ENCODE results near the gene ZNF160. TPM values are rescaled to one million over a fixed set of nuclear protein-coding genes. Genes with fewer than 3 reads are reported as not detected.

Gene ZNF160
- total and polyA plus RNA-seq, 9 of the 15 experiments (the other 6 are each of a cell fraction or from before 2014, with no cell fraction given) = 3.6 to 22.1 (median 11.8) TPM

DNA sequence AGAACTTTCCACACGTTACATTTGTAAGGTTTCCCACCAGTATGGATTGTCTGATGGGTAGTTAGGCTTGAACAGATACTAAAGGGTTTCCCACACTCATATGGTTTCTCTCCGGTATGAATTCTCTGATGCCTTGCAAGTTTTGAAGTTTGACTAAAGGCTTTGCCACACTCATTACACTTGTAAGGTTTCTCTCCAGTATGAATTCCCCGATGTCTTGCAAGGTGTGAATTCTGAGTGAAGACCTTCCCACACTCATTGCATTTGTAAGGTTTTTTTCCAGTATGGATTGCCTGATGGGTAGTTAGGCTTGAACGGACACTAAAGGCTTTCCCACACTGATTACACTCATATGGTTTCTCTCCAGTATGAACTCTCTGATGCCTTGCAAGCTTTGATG, 37.1 kb upstream of the ZNF160 start (continued):
- TF ChIP-seq, protein P1, sequence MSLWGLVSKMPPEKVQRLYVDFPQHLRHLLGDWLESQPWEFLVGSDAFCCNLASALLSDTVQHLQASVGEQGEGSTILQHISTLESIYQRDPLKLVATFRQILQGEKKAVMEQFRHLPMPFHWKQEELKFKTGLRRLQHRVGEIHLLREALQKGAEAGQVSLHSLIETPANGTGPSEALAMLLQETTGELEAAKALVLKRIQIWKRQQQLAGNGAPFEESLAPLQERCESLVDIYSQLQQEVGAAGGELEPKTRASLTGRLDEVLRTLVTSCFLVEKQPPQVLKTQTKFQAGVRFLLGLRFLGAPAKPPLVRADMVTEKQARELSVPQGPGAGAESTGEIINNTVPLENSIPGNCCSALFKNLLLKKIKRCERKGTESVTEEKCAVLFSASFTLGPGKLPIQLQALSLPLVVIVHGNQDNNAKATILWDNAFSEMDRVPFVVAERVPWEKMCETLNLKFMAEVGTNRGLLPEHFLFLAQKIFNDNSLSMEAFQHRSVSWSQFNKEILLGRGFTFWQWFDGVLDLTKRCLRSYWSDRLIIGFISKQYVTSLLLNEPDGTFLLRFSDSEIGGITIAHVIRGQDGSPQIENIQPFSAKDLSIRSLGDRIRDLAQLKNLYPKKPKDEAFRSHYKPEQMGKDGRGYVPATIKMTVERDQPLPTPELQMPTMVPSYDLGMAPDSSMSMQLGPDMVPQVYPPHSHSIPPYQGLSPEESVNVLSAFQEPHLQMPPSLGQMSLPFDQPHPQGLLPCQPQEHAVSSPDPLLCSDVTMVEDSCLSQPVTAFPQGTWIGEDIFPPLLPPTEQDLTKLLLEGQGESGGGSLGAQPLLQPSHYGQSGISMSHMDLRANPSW (CRISPR knock-in tag; IDR thresholded peaks at IDR 0.05) = no peak
- TF ChIP-seq KDM5B (IDR thresholded peaks at IDR 0.05; ENCODE audit: insufficient replicate concordance, low read depth, low read length) = no peak
- TF ChIP-seq, protein P2, sequence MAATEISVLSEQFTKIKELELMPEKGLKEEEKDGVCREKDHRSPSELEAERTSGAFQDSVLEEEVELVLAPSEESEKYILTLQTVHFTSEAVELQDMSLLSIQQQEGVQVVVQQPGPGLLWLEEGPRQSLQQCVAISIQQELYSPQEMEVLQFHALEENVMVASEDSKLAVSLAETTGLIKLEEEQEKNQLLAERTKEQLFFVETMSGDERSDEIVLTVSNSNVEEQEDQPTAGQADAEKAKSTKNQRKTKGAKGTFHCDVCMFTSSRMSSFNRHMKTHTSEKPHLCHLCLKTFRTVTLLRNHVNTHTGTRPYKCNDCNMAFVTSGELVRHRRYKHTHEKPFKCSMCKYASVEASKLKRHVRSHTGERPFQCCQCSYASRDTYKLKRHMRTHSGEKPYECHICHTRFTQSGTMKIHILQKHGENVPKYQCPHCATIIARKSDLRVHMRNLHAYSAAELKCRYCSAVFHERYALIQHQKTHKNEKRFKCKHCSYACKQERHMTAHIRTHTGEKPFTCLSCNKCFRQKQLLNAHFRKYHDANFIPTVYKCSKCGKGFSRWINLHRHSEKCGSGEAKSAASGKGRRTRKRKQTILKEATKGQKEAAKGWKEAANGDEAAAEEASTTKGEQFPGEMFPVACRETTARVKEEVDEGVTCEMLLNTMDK (IDR thresholded peaks at IDR 0.05; ENCODE audit: borderline replicate concordance, insufficient read depth, low read depth, low read length, poor library complexity, severe bottlenecking) = no peak
- TF ChIP-seq SOX6 (IDR thresholded peaks at IDR 0.05) = peak; percentile 70
- no peak for TF ChIP-seq RFX5 (IDR thresholded peaks at IDR 0.05; ENCODE audit: low read depth, low read length)
- no peak for TF ChIP-seq ARNT (IDR thresholded peaks at IDR 0.05)
- peak; percentile 97 for TF ChIP-seq ZNF75A (CRISPR knock-in tag; IDR thresholded peaks at IDR 0.05)
- no peak for TF ChIP-seq BMI1 (IDR thresholded peaks at IDR 0.05; ENCODE audit: low read length)
- no peak for TF ChIP-seq CREBBP (IDR thresholded peaks at IDR 0.05; ENCODE audit: low read depth, low read length)
- TF ChIP-seq MAFF (IDR thresholded peaks at IDR 0.05; ENCODE audit: low read length) = no peak
- TF ChIP-seq ZNF212 (CRISPR knock-in tag; IDR thresholded peaks at IDR 0.05) = no peak
- TF ChIP-seq, protein P3, sequence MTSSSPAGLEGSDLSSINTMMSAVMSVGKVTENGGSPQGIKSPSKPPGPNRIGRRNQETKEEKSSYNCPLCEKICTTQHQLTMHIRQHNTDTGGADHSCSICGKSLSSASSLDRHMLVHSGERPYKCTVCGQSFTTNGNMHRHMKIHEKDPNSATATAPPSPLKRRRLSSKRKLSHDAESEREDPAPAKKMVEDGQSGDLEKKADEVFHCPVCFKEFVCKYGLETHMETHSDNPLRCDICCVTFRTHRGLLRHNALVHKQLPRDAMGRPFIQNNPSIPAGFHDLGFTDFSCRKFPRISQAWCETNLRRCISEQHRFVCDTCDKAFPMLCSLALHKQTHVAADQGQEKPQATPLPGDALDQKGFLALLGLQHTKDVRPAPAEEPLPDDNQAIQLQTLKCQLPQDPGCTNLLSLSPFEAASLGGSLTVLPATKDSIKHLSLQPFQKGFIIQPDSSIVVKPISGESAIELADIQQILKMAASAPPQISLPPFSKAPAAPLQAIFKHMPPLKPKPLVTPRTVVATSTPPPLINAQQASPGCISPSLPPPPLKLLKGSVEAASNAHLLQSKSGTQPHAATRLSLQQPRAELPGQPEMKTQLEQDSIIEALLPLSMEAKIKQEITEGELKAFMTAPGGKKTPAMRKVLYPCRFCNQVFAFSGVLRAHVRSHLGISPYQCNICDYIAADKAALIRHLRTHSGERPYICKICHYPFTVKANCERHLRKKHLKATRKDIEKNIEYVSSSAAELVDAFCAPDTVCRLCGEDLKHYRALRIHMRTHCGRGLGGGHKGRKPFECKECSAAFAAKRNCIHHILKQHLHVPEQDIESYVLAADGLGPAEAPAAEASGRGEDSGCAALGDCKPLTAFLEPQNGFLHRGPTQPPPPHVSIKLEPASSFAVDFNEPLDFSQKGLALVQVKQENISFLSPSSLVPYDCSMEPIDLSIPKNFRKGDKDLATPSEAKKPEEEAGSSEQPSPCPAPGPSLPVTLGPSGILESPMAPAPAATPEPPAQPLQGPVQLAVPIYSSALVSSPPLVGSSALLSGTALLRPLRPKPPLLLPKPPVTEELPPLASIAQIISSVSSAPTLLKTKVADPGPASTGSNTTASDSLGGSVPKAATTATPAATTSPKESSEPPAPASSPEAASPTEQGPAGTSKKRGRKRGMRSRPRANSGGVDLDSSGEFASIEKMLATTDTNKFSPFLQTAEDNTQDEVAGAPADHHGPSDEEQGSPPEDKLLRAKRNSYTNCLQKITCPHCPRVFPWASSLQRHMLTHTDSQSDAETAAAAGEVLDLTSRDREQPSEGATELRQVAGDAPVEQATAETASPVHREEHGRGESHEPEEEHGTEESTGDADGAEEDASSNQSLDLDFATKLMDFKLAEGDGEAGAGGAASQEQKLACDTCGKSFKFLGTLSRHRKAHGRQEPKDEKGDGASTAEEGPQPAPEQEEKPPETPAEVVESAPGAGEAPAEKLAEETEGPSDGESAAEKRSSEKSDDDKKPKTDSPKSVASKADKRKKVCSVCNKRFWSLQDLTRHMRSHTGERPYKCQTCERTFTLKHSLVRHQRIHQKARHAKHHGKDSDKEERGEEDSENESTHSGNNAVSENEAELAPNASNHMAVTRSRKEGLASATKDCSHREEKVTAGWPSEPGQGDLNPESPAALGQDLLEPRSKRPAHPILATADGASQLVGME (CRISPR knock-in tag; IDR thresholded peaks at IDR 0.05) = no peak
- TF ChIP-seq CBFA2T2 (conservative IDR thresholded peaks at IDR 0.05) = no peak
- TF ChIP-seq, protein P4, sequence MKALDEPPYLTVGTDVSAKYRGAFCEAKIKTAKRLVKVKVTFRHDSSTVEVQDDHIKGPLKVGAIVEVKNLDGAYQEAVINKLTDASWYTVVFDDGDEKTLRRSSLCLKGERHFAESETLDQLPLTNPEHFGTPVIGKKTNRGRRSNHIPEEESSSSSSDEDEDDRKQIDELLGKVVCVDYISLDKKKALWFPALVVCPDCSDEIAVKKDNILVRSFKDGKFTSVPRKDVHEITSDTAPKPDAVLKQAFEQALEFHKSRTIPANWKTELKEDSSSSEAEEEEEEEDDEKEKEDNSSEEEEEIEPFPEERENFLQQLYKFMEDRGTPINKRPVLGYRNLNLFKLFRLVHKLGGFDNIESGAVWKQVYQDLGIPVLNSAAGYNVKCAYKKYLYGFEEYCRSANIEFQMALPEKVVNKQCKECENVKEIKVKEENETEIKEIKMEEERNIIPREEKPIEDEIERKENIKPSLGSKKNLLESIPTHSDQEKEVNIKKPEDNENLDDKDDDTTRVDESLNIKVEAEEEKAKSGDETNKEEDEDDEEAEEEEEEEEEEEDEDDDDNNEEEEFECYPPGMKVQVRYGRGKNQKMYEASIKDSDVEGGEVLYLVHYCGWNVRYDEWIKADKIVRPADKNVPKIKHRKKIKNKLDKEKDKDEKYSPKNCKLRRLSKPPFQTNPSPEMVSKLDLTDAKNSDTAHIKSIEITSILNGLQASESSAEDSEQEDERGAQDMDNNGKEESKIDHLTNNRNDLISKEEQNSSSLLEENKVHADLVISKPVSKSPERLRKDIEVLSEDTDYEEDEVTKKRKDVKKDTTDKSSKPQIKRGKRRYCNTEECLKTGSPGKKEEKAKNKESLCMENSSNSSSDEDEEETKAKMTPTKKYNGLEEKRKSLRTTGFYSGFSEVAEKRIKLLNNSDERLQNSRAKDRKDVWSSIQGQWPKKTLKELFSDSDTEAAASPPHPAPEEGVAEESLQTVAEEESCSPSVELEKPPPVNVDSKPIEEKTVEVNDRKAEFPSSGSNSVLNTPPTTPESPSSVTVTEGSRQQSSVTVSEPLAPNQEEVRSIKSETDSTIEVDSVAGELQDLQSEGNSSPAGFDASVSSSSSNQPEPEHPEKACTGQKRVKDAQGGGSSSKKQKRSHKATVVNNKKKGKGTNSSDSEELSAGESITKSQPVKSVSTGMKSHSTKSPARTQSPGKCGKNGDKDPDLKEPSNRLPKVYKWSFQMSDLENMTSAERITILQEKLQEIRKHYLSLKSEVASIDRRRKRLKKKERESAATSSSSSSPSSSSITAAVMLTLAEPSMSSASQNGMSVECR (CRISPR knock-in tag; IDR thresholded peaks at IDR 0.05) = no peak

Data from K562 (cell line).